ACHN (cell line): Measurements from ENCODE around the gene CELF5.
"Not testable (repeated sequence)": the region's sequence is repeated elsewhere in the genome, so short reads cannot be mapped to it uniquely, and the experiment has no call there.

Source experiments
- DNase-seq: peaks from one replicate; pipeline ENCODE4 v3.0.0-alpha.2; 2015
- in situ Hi-C: cut with HindIII; loops from 2 replicates; pipeline ENCODE4 v1.10.0; 2017; ENCODE audit warnings: low sequenced_read_pairs, low pct_ligation_motif_present, low pct_unique_long_range_greater_than_20kb

The CELF5 gene

DNA sequence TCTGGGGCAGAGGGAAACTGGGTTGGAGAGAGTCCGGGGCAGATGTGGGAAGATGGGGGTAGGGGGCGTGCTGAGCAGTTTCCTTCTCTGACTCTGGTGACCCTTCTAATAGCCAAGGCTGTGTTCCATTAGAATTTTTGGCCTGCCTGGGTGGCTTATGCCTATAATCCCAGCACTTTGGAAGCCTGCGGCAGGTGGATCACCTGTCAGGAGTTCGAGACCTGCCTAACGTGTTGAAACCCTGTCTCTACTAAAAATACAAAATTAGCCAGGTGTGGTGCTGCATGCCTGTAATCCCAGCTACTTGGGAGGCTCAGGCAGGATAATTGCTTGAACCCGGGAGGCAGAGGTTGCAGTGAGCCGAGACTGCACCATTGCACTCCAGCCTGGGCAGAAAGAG lies 21.6 kb upstream of the CELF5 start:
- DNase-seq, in situ Hi-C loops: not testable (repeated sequence)

DNA sequence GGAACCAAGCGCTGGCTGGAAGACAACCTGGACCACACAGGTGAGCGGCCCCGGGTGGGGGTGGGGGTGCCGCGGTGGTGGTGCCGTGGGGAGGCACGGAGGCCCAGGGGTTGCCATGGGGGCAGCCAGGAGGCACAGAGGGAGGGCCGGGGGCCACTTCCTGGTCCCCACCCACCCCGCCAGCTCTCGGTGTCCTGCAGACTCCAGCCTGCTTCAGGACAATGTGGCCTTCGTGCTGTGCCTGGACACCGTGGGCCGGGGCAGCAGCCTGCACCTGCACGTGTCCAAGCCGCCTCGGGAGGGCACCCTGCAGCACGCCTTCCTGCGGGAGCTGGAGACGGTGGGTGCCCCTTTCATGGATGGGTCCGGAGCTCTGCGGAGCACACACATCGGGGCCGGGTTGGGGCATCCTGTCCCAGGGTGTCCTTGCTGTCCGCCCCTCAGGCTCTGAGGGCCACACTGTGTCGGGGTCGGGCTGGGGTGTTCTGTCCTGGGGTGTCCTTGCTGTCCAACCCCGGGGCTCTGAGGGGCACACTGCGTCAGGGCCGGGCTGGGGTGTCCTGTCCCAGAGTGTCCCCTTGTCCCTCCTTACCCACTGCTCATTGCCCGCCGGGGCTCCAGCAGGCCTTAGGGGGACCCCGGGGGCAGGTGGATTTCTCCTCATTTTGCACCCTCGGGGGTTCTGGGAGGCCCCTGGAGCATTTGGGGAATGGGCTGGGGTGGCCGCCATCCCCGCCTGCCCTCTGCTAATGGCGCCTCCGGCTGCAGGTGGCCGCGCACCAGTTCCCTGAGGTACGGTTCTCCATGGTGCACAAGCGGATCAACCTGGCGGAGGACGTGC lies 20.4 kb upstream of the CELF5 start:
- DNase-seq, result no peak
- in situ Hi-C loops, result no loop called here

DNA sequence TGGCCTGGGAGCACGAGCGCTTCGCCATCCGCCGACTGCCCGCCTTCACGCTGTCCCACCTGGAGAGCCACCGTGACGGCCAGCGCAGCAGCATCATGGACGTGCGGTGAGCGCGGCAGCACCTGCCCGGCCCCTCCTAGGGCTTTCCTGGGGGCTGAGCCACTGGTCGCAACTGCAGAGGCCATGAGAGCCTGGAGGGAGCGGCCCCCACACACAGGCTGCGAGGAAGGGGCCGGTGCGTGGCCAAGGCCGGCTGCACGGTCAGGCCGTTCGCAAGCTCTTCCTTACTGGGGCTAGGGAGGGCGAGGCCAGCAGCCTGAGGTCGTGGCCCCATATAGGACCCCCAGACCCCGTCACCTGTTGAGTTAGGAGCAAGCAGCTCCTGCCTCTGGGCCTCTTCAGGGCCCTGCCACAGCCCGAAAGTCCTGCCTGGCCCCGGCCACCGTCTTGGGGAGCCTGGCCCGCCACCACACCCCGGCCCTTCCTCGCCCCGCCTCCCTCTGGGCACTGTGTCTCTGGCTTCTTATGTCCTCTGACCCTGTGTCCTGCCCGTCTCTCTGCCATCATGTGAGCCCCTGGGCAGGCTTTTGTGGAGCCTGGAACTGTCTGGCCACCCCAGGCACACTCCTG lies 19.7 kb upstream of the CELF5 start:
- no peak for DNase-seq
- in situ Hi-C loops, result no loop called here

DNA sequence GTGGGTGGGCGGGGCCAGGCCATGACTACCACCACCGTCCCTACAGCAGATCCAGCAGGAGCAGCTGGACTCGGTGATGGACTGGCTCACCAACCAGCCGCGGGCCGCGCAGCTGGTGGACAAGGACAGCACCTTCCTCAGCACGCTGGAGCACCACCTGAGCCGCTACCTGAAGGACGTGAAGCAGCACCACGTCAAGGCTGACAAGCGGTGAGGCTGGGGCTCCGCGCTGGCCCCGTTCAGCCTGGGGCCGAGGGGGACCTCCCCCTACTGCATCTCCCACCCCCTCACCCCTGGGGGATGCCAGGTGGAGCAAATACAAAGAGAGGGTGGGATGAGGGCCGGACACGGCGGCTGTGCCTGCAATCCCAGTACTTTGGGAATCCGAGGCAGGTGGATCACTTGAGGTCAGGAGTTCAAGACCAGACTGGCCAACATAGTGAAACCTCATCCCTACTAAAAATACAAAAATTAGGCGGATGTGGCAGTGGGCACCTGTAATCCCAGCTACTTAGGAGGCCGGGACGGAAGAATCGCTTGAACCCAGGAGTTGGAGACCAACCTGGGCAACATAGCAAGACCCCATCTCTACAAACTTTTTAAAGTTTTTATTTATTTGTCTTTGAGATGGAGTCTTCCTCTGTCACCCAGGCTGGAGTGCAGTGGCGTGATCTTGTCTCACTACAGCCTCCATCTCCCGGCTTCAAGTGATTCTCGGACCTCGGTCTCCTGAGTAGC lies 18.1 kb upstream of the CELF5 start:
- no peak for DNase-seq
- in situ Hi-C loops, result no loop called here

DNA sequence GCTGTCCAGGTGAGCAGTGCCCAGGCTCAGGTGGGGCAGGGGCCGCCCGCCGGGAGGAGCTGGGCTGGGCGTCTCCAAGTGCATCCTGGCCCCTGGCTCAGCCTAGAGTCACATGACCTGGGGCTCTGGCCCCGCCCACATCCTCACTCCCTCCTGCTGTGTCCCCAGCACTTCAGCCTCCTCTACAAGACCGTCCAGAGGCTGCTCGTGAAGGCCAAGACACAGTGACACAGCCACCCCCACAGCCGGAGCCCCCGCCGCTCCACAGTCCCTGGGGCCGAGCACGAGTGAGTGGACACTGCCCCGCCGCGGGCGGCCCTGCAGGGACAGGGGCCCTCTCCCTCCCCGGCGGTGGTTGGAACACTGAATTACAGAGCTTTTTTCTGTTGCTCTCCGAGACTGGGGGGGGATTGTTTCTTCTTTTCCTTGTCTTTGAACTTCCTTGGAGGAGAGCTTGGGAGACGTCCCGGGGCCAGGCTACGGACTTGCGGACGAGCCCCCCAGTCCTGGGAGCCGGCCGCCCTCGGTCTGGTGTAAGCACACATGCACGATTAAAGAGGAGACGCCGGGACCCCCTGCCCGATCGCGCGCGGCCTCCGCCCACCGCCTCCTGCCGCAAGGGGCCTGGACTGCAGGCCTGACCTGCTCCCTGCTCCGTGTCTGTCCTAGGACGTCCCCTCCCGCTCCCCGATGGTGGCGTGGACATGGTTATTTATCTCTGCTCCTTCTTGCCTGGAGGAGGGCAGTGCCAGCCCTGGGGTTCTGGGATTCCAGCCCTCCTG lies 16.8 kb upstream of the CELF5 start:
- DNase-seq, result no peak
- in situ Hi-C loops, result no loop called here

DNA sequence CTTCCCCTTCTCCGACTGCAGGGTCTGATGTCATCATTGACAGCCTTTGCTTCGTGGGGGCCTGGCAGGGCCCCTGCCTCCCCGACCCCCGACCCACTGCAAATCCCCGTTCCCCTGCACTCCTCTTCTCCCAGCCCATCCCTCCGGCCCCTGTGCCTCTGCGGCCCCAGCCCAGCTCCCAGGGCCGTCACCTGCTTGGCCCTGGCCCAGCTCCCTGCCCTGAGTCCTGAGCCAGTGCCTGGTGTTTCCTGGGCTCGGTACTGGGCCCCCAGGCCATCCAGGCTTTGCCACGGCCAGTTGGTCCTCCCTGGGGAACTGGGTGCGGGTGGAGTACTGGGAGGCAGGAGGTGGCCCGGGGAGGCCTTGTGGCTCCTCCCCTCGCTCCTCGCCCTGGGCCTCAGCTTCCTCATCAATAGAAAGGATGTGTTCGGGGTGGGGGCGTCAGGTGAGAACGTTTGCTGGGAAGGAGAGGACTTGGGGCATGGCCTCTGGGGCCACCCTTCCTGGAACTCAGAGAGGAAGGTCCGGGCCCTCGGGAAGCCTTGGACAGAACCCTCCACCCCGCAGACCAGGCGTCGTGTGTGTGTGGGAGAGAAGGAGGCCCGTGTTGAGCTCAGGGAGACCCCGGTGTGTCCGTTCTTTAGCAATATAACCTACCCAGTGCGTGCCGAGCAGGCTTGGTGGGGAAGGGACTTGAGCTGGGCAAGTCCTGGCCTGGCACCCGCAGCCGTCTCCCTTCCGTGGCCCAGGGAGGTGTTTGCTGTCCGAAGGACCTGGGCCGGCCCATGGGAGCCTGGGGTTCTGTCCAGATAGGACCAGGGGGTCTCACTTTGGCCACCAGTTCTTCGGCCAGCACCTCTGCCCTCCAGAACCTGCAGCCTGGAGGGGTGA lies 15.9 kb upstream of the CELF5 start:
- no peak for DNase-seq
- in situ Hi-C loops, result no loop called here

DNA sequence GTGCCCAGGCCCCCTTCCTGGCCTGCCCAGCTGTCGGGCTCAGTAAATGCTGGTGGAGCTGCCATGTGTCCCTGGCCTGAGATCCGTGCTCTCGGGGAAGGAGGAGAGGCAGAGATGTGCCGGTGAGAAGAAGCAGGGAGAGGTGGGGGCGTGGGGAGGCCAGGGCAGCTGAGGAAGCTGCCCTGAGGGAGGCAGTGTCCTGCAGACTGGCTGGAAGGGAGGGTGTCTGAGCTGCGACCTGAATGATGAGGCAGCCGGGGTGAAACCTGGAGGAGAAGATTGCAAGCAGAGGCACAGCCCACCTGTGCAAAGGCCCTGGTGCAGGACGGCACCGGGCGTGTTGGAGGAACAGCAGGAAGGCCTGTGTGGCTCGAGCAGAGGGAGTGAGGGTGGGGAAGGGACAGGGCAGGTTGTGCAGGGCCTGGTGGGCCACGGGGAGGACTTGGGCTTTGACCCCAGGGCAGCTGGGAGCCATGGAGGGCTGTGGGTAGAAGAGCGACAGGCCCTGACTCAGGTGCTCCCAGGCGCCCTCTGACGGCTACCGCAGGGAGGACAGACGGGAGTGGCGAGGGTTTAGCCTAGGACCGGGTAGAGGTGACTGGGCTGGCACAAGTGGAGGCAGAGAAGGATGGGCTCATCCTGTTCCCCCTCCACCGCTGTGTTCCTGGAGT lies 14.0 kb upstream of the CELF5 start:
- DNase-seq, result peak; percentile 44
- in situ Hi-C loops, result no loop called here

DNA sequence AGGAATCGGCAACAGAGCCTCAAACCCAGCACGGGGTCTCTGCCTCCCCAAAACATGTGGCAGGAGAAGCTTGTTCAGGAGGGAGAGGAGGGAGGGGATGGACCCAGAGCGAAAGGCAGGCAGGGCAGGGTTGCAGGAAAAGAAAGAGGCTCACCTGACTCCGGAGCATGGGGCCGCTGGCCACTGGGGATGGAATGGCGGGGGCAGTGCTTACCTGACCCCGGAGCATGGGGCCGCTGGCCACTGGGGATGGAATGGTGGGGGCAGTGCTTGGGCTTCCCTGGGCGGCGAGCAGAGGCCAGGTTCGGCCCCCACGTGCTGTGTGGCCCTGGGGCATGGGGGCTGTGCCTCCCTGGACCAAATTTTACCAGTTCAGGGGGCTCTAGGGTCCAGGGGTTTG lies 13.3 kb upstream of the CELF5 start:
- DNase-seq, result no peak

DNA sequence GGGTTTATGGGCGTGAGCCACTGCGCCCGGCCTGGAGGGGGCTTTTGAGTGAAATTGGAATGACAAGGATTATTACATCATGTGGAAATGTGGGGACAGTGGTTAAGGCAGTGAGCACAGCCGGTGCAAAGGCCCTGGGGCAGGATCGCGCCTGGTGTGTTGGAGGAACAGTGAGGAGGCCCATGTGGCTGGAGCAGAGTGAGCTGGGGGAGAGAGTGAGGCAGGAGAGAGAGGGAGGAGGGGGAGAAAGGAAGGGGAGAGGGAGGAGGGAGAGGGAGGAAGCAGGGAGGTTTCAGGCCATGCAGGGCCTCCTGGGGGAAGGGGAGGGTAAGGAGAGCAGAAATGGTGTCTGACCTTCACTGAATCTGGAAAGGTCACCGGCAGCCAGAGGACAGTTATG lies 11.3 kb upstream of the CELF5 start:
- in situ Hi-C loops, result no loop called here
- no peak for DNase-seq

More for the DNA sequence above, 13.3 kb upstream of the CELF5 start:
- in situ Hi-C loops, result no loop called here

DNA sequence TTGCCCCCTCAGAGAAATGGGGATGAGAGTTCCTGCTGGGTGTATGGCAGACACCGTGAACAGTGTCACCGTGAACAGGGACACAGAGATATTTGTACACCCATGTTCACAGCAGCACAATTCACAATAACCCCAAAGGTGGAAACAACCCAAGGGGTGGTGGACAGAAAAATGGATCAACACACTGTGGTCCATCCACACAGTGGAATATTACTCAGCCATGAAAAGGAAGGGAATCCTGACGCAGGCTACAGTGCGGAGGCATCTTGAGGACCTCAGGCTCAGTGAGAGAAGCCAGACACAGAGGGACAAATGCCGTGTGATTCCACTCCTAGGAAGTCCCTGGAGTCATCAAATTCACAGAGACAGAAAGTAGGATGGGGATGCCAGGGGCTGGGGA lies 7.6 kb upstream of the CELF5 start:
- in situ Hi-C loops, result no loop called here
- no peak for DNase-seq

DNA sequence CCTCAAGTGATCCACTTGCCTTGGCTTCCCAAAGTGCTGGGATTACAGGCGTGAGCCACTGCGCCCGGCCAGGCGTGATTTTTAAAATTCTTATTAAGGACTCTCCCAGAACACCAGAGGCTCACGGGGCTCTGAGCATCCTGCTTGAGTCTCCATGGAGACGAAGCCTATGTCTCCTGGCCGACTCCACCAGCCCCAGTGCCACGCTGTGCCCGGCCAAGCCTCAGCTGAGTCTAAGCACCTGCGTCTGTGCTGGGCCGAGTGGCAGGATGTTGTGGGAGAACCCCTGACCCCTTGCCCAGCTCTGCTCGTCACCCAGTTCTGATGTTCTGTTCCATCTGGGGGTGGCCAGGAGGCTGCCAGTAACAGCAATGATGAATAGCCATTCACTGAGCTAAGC lies 3.9 kb upstream of the CELF5 start:
- in situ Hi-C loops, result no loop called here
- no peak for DNase-seq

DNA sequence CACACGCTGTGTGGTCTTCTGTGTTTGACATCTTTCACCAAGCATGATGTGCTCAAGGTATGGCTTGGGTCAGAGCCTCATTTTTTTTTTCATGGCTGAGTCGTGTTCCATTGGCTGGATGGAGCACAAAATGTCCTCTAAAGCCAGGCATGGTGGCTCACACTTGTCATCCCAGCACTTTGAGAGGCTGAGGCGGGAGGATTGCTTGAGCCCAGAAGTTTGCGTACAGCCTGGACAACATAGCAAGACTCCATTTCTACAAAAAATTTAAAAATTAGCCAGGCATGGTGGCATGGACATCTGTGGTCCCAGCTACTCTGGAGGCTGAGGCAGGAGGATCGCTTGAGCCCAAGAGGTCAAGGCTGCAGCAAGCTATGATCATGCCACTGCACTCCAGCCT lies 2.9 kb upstream of the CELF5 start:
- in situ Hi-C loops, DNase-seq: not testable (repeated sequence)

DNA sequence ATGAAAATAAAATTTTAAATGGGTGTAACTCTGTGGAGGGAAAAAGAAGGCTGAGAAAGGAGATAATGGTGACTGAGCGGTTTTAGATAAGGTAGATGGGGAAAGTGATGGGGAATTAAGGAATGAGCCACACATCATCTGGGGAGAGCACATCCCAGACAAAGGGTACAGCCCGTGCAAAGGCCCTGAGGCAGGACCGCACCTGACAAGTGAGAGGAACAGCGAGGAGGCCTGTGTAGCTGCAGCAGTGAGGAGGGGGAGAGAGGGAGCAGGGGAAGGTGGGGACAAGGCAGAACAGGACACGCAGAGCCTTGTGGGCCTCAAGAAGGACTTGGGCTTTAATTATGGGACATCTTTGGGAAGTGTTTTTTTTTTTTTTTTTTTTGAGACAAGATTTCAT lies 1.8 kb upstream of the CELF5 start:
- no peak for DNase-seq
- in situ Hi-C loops, result no loop called here

DNA sequence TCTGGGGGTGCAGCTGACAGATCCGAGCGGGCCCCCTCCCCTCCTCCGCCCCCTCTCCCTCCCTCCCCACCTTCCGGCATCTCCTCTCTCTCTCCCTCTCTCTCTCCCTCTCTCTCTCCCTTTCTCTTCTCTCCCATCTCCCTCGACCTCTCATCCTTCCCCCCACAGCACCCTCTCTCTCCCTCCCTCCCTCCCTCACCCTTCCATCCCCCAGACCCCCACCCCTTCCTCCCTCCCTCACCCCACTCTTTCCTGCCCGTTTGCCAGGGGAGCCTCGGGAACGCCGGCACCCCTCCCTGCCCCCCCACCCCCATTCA lies 666 bp downstream of the CELF5 start:
- in situ Hi-C loops, result no loop called here
- no peak for DNase-seq

DNA sequence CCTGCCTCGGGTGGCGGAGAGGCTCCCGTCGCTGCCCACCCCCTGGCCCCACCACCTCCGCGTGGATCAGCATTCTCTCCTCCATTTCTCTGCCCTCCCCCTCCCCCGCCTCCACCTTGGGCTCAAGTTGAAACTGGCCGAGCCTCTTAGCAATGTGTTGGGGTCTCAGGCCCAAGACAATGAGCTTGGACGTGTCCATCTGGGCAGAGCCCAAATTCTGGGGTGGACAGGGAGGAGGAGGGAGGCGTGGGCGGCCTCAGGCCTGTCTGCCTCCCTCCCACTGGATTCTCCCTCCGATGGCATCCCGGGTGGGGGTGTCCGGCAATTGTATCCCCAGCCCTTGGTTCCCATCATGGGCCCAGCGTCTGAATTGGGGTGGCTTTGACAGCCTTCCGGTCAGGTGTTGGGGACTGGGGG lies 1.2 kb downstream of the CELF5 start:
- in situ Hi-C loops, result no loop called here
- no peak for DNase-seq

DNA sequence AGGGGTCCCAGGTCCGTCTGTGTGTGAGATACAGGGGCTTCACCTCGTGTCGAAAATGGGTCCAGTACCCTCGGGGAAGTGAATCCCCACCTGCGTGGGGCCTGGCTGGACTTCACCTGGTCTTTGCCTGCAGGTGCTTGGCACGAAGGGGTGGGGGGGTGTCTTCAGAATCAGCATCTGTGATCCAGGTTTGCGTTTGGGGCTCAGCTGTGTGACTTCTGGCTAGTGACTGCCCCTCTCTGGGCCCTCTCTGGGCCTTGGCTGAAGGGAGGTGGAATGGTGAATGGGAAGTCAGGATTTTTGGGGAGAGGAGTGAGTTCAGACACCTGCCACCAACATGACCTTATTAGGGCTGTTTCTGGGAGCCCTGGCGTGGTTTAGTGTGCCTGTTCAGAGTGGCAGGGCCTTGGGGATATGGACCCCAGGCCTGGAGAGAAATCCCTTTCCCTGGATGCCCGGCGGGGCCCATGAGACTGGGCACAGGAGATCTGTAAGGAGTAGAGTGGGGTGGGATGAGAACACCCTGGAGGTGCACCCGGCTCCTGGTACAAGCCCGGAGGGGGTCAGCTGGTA lies 2.7 kb downstream of the CELF5 start:
- in situ Hi-C loops, result no loop called here
- DNase-seq, result no peak

DNA sequence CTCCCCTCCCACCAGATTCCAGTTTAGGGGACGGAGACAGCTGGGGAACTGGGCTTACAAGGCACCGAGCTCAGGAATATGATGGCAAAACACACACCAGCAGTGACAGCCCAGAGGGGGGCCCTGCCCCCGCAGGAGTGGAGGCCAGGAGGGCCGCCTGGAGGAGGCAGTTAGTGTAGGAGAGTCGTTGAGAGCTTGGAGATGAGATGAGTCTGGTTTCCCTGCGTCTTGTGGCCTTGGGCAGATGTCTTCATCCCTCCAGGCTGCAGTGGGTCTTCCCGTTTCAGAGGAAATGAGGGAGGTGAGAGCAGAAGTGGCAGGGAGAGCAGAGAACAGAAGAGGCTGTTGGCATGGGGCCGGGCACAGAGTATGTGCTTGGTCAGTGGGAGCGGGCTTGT lies 4.9 kb downstream of the CELF5 start:
- in situ Hi-C loops, result no loop called here
- no peak for DNase-seq
